ENCODE results near the gene GNAQ. TPM values are rescaled to one million over a fixed set of nuclear protein-coding genes. Genes with fewer than 3 reads are reported as not detected.

GNAQ gene
- total RNA-seq, 1 donor from 2014 or later: 97.5 TPM

DNA sequence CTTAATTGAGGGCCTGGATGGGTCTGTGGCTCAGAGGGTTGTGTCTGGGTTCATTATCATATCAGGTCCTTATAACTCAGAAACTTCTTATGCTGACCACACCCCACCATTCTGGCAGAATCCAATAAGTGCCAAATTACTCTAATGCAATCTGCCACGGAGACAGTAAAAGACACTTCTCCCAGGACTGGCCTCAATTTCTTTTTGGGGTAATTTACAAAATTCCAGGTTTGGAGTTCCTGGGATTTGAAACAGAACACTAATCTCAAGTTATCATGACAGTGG lies 187.8 kb downstream of the GNAQ start:
- ATAC-seq (no peak), DNase-seq (ENCODE audit: low spot score) (no peak)
- intact Hi-C loops (cut with DNase I): no loop called here

- intact Hi-C loops (cut with DNase I): no loop called here
- ATAC-seq: no peak
Observed at GRCh38 chr9:77843076-77843870, 188.3 kb downstream of the GNAQ start.

DNA sequence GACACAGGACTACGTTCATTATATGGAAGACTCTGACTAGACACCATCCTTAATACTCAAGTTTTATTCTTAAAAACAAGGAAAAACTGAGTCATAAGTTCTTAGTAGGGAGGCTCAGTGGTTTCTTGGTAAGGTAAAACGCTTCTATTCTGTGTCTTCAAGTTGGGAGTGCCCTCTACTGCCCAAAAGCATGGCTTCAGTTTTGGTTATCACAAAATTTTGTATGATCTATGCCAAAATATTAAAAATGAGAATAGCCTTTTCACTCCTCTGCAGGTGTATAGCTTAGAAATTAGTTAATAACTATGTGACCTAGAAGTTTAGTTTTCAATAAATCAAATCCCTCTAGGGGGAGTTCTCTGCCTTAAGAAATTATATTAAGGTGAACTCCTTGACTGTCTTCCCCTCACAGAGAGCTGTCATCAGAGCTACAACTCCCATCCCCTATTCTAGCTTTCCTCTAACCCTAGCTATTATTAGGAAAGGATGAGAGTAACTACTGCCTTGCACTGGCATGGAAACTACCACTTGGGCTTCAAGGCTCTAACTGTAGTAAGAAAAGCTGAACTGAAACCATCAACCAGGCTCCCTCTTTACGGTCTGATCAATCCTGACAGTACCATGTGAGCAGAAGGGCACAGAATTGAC lies 189.7 kb downstream of the GNAQ start:
- no peak for DNase-seq (ENCODE audit: low spot score)
- intact Hi-C loops (cut with DNase I): no loop called here
- no peak for ATAC-seq

More at GRCh38 chr9:77843076-77843870, 188.3 kb downstream of the GNAQ start:
- DNase-seq (ENCODE audit: low spot score): no peak

GRCh38 chr9:77839459-77840140 lies 192.0 kb downstream of the GNAQ start:
- peak; percentile 75 for ATAC-seq
- DNase-seq (ENCODE audit: low spot score): no peak
- intact Hi-C loops (cut with DNase I): no loop called here

GRCh38 chr9:77838986-77839385 lies 192.6 kb downstream of the GNAQ start:
- intact Hi-C loops (cut with DNase I): no loop called here
- no peak for DNase-seq (ENCODE audit: low spot score)
- ATAC-seq: no peak

GRCh38 chr9:77834898-77835488 lies 196.6 kb downstream of the GNAQ start:
- intact Hi-C loops (cut with DNase I): no loop called here
- DNase-seq (ENCODE audit: low spot score) (no peak), ATAC-seq (no peak)

- DNase-seq (ENCODE audit: low spot score) (no peak), ATAC-seq (no peak)
- intact Hi-C loops (cut with DNase I): no loop called here
Observed at GRCh38 chr9:77833561-77834429, 197.8 kb downstream of the GNAQ start.

- intact Hi-C loops (cut with DNase I): no loop called here
- no peak for ATAC-seq
- DNase-seq (ENCODE audit: low spot score): no peak
Observed at GRCh38 chr9:77832639-77833038, 199.0 kb downstream of the GNAQ start.

GRCh38 chr9:77831781-77832180 lies 199.8 kb downstream of the GNAQ start:
- intact Hi-C loops (cut with DNase I): no loop called here
- no peak for DNase-seq (ENCODE audit: low spot score)
- ATAC-seq: no peak

- DNase-seq (ENCODE audit: low spot score): no peak
- ATAC-seq: no peak
- intact Hi-C loops (cut with DNase I): no loop called here
Observed at GRCh38 chr9:77830618-77831285, 200.9 kb downstream of the GNAQ start.

GRCh38 chr9:77829420-77829819 lies 202.2 kb downstream of the GNAQ start:
- peak; percentile 38 for ATAC-seq
- DNase-seq (ENCODE audit: low spot score): no peak
- intact Hi-C loops (cut with DNase I): no loop called here

DNA sequence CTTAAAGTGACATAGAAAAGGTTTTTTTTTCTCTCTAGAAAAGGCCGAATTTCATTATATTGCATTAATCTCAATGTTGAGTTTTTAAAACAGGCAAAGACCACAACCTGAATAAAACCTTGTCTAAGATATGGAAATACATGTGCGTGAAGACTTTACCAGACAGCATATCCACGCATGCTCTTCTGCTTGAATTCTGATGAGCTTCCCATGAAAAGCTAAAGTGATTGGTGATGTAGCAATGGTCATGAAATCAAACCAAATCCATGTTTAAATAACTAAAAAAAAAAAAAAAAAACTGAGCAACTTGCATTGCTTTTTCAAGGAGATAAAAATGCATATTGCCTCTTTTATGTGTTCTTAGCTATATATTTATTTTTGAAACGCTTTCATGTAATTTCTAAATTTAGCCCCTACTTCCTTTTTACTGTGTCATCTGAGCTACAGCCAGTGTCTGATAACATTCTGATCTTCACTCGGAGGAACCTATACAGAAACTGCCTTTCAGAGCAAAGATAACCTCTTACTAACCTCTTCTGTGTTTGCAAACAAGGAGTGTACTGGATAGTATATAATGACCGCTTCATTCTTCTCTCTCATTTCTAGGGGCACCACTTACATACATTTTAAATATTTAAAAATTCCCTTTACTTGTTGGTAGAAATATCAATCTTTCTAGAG lies 204.4 kb downstream of the GNAQ start:
- intact Hi-C loops (cut with DNase I): no loop called here
- ATAC-seq (no peak), DNase-seq (ENCODE audit: low spot score) (no peak)

DNA sequence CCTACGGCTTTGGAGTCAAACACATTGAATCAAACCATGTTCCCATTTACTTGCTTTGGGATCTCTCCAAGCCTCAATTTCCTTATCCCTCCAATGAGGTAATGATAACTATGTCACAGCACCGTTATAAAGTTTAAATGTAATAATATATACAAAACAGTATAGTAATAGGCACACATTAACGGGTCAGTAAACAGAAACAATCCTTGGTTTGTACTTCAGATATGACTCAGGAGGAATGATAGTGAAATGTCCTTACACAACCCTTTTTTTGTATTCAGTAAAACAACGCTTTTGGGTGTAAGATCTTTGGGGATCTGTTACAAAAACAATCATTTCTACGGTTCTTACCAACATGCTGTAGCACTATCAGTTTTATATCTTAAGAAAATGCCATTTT lies 205.0 kb downstream of the GNAQ start:
- intact Hi-C loops (cut with DNase I): no loop called here

DNA sequence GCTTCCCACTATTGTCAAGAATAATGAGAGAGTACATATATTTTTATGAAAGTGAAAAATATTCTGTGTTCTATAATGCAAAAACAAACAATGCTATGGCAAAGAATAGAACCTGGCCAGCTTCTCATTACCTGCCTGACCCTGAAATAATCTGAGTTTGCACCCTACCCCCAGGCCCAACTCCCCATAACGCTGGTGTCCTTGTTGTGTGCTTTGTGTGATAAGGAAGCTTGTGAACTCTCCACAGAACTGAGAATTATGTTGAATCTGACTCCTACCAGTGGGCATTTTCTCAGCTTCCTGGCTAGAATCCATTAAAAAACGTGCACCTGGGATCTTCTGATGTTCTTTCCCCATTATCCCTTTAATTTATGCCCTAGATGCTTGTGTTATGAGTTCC lies 205.5 kb downstream of the GNAQ start:
- ATAC-seq (no peak), DNase-seq (ENCODE audit: low spot score) (no peak)
- intact Hi-C loops (cut with DNase I): no loop called here

More for the DNA sequence above, 205.0 kb downstream of the GNAQ start:
- ATAC-seq (peak; percentile 18), DNase-seq (ENCODE audit: low spot score) (no peak)

GRCh38 chr9:77825361-77825760 lies 206.2 kb downstream of the GNAQ start:
- ATAC-seq: no peak
- intact Hi-C loops (cut with DNase I): no loop called here

DNA sequence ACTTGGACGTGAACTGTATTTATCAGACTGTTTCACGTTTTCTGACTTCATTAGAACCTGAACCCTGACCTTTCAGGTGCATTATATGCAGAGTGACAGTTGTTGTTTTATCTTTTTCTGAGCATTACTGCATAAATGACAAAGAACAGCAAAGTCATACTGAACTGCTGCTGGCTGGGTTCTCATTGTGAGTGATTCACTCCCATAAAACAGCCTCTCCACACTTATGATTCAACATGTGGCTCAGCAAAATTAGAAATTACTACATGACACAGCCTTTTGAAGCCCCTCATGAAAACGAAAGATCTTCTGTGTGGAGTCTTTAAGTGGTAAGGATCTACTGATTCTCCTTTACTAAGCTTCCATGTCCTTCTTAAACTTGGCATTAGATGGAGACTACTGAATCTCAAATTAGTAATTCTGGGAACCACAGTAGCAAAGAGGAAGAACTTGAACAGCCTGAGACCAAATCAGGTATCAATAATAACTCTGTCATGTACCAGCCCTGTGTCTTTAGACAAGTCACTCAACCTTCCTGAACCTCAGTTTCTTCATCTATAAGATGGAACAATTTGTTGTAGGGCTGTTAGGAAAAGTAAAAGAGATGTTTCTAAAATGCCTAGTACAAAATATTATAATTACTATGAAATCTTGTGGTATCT lies 211.2 kb downstream of the GNAQ start:
- ATAC-seq: no peak
- intact Hi-C loops (cut with DNase I): no loop called here
- DNase-seq (ENCODE audit: low spot score): no peak

More at GRCh38 chr9:77825361-77825760, 206.2 kb downstream of the GNAQ start:
- no peak for DNase-seq (ENCODE audit: low spot score)

DNA sequence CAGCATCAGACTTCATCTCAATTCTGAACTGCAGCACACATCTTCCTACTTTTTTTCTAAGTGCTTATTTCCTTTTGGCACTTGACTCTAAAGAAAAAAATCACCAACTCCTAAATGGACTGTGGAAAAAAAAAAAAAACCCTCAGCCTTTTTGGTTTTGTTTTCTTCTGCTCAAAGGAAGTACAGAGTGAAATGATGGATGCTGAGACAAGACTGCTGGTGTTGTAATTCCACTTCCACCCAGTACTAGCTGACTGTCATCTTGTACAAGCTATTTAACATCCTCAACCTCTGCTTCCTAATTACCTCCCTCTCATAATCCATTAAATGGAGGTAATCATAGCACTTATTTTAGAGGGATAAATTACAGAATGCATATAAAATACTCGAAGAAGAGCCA lies 212.0 kb downstream of the GNAQ start:
- ATAC-seq (peak; percentile 53), DNase-seq (ENCODE audit: low spot score) (no peak)
- intact Hi-C loops (cut with DNase I): no loop called here
